Mammary epithelial cell (primary cell): ENCODE data around the gene MAGI1.

ENCODE experiments used
- EZH2 ChIP-seq: IDR thresholded peaks from 2 replicates; pipeline ENCODE4 v1.6.1; 2012; ENCODE audit warnings: low read length, inconsistent platforms, borderline replicate concordance
- TF ChIP-seq, protein P1 (sequence below), 2 donors: IDR thresholded peaks in 1 of 2; conservative IDR thresholded peaks in 1 of 2; 2 replicates each; pipeline ENCODE4 v1.5.1; 2011 to 2012; ENCODE audit warnings: inconsistent platforms in 2 of 2, low read length in 2 of 2, mild to moderate bottlenecking in 2 of 2, control low read depth in 1 of 2, low read depth in 1 of 2; ENCODE audit not compliant: insufficient read depth in 1 of 2; ENCODE audit errors: extremely low read depth in 1 of 2

- TF ChIP-seq, protein P1, sequence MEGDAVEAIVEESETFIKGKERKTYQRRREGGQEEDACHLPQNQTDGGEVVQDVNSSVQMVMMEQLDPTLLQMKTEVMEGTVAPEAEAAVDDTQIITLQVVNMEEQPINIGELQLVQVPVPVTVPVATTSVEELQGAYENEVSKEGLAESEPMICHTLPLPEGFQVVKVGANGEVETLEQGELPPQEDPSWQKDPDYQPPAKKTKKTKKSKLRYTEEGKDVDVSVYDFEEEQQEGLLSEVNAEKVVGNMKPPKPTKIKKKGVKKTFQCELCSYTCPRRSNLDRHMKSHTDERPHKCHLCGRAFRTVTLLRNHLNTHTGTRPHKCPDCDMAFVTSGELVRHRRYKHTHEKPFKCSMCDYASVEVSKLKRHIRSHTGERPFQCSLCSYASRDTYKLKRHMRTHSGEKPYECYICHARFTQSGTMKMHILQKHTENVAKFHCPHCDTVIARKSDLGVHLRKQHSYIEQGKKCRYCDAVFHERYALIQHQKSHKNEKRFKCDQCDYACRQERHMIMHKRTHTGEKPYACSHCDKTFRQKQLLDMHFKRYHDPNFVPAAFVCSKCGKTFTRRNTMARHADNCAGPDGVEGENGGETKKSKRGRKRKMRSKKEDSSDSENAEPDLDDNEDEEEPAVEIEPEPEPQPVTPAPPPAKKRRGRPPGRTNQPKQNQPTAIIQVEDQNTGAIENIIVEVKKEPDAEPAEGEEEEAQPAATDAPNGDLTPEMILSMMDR (conservative IDR thresholded peaks at IDR 0.05 in 1 of 2, IDR thresholded peaks at IDR 0.05 in 1 of 2; ENCODE audit: extremely low read depth in 1 of 2, insufficient read depth in 1 of 2, low read depth in 1 of 2, low read length in 2 of 2) = no peak
- TF ChIP-seq EZH2 = no peak
Measured at GRCh38 chr3:66031102-66031698, 7.5 kb downstream of the MAGI1 start.
